Measurements from ENCODE around the gene HS3ST3A1.

HS3ST3A1 gene

DNA sequence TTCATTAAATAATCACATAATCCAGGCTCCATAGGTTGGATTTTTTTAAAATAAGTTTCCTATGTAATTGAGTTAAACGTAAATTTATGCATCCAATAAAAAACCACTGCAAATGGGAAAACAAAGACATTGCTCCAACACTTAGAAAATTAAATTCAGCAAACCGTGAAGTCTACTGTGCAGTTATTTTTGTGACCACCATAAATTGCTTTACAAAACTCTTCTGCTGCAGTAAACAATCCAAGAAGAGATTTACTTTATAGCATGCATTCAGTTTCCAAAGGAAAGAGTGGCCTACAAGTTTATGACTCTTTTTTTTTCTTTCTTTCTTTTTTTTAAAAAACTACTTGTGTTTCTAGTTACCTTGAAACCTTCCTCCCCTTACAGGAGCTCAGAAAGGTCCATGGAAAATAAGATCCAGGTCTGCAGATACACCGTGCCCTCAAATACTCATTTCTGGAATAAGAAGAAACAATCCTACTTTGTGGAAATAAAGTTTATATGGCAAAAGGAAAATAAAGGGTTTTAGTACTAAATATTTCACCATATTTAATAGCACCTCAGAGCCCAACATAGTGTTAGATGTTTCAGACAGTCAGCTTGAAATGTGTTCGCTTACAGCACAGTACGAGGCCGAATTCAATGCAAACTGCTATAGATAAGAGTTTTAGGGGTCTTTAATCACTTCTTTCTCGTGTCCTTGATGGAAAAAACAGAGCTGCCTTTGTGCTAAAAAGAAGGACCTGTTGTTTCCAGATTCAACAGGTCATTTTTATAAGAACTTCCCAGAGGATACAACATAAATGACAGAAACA, 3.2 kb downstream of the HS3ST3A1 start:
- no peak for DNase-seq (ENCODE audit: low spot score)

DNA sequence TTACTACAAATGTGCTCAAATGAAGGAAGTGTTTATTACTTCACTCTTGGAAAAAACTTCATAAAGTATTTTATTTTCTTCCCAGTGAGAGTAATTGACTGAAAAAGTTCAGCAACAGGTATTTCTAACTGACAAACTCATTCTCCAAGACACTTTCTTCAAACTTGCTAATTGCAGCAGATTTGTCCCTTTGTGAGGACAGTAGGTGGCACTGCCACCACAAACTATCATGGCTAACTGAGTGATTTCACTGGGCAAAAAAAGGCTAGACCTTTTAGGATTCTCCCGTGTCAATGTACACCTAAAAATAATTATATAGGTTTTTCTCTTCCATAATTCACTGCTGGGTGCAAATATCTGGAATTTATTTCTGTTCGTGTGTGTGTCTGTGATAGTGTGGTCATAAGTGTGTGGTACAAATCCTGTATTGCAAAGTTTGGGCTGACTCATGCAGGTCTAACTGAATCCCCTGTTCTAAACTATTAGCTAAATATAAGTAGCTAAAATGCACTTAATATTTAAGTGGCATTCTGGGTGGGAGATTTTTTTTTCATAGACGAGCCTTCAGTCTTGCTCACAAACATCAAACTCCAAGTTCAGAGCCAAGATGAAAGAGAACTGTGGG, 3.9 kb downstream of the HS3ST3A1 start:
- peak; percentile 43 for DNase-seq (ENCODE audit: low spot score)

DNA sequence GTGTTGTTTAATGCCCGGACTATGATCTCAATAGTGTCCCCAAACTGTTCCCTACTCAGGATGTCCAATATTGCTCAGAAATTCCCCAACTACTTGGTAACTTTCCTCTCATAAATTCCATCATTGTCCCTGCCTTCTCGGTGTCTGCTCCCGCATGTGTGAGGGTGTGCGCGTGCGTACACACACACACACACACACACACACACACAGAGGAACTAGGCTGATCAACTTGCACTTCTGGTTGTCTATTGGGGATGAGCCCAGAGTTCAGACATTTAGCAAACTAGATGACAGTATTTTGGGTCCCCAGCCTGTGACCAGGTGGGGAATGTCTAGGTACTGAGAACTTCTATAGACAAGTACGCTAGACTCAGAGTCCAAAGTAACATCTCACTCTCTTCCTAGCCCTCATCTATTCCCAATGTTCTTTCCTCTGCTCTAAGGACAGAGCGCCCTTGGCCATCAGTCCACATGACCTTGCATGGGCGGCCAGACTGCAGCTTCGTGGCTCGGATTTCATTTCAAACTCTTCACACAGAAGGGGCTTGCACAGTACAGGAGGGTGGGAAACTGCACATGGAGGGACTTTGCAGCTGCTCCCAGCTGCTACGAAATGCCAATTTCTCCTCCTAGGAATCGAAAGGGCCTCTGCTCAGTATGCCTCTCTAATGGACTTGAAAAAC, 5.3 kb downstream of the HS3ST3A1 start:
- no peak for DNase-seq (ENCODE audit: low spot score)

DNA sequence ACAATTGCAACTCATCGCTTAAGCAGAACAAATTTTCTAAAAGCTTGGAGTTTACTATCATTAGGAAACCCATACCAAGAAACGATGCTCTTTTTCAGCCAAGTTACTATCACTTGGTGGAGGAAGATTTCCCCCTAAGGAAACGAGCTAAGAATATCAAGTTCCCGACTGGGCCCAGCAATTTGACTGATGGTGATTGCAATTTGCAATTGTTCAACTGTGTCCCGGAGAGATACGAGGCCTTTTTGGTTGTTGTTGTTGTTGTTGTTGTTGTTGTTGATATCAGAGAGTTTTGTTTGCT, 6.2 kb downstream of the HS3ST3A1 start:
- no peak for DNase-seq (ENCODE audit: low spot score)

DNA sequence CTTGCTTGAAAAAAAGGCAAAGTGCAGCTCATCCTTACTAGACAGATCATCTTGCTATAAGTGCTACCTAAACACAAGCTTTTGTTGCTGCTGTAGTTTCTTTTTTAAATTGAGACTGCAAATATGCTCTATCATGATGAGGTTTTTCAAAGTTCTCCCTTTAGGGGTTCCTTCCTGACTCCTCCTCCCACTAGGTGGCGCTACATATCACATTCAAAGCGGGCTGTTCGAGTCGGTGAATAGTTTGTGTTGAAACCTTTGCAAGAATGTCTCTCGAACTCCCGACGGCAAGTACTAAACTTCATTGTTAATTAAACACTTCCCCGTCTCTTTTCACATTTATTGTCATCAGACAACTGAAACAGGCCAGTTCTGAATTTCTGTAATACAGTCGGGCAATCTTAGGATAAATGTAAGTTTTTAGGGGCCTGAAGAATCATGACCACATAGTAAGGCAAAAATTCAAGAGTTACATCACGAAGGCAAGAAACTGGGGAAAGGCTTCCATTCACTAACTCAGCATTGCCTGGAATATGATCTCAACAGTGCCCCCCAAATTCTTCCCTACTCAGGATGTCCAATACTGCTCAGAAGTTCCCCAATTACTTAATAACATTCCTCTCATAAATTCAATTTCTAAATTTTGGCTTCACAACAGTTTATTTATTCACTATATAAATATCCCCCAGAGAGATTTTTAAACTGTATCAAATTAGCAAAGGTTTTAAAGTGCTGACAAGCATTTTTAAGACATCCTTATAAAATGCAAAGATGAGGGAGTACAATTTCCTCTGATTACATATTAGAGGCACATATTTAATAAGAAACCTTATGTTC, 6.7 kb downstream of the HS3ST3A1 start:
- DNase-seq (ENCODE audit: low spot score), result peak; percentile 65

DNA sequence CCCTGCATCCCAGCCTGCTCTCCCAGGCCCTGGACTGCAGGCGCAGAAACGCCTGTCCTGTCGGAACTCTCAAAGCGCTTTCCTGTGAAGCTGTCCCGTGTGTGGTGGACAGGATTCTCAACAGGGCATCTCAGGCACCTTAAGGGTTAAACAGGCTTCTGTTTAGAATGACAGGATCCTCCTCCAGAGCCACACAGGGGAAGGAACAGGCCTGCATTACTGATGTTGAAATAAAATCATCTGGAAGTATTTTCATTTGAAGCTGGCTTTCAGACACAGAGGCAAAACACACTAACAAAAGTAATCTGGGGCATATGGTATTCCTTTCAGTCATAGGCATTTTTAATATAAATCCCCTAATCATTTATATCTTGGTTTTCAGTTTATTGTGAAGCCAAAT, 7.4 kb downstream of the HS3ST3A1 start:
- DNase-seq (ENCODE audit: low spot score), result no peak

DNA sequence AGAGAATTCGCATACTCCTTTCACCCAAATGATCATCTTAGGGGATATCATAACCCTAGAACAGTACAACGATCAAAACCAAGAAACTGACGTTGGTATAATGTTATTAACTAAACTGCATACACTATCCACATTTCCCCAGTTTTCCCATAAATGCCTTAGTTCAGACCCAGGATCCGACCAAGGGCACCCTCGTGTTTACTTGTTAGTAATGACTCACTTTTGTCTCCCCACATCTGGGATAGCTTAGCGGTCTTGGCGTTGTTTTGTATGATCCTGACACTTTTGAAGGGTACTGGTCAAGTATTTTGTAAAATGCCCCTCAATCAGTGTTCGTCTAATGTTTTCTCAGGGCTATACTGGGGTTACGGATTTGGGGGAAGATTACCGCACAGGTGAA, 8.0 kb downstream of the HS3ST3A1 start:
- no peak for DNase-seq (ENCODE audit: low spot score)

DNA sequence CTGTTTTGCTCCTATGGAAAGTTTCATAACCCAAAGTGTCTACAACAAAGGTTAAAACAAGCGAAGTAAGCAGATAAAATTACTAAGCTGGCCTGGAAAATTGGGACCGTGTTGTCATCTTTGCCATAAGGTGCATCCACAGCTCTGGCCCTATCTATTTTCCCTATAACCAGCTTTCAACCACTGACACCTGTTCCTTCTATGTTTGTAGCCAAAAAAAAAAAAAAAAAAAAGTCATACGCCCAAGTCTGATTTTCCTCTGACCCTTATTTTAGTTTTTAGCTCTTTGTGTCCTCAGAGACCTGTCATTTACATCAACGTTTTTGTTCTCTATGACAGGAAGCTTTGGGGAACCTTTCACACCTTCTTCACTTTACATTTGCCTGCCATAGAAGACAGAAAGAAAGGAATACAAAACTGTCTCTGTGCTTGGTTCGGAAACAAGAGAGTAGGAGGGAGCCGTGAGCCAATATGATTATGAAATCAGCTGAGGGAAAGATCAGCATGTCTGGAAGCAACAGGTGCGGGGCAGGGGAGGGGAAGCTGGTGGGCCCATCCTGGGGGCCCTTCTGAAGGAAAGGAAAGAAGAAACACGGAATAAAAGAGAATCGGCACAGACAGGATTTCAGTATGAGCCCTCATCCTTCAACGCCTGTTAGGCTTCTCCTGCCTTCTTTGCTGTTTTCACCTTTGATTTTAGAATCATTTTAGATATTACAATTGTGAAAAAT, 8.5 kb downstream of the HS3ST3A1 start:
- DNase-seq (ENCODE audit: low spot score), result no peak

DNA sequence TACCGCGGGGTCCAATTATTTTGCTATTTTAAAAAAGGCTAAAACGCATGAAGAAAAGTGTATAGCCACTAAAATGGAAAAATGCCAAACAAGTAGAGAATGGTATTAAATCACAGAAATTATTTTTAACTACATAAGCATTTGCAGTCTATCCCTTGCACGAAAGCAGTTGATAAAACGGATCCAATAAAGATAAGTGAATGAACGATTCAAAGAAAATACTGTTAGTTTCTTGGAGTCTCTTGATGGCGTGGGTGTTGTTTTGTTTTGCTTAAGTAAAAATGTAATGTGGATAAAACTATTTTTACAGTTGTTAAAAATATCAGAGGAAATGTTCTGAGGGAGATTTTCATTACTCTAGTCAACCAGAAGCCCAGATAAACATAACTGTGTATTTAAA, 9.3 kb downstream of the HS3ST3A1 start:
- no peak for DNase-seq (ENCODE audit: low spot score)

DNA sequence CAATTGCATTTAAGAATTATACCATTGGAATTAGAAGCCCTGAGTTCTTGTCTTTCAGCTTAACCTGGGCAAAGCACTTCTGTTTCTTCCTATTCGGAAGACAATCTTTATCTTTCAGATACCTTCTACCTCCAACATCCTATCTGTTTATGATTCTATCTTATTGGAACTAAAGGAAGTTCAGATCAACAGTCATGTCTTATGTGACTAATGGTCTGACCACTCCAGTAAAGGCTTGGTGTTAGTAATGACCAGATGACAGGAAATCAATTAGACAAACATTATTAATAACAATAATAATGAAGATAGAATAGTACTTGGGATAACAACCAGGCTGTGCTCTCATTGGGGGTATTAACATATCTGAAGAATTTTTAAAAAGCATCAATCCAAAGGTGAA, 11.3 kb downstream of the HS3ST3A1 start:
- DNase-seq (ENCODE audit: low spot score), result no peak

DNA sequence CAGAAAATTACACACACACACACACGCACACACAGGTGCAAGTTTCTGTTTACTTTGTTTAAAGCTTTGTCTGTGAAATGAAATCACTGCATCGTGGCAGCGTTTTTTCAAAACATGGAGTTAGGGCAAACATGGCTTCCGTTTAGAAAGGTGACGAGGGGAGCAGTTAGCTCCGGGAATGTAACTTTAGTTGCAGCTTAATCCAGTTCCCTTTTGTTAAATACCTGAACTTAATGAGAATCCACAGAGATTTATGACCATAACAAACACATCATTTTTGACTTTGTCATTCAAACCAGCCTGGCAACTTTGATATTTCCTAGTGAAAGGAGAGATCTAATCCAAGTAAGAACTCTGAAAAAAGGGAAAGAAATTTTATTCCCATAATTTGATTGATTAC, 12.1 kb downstream of the HS3ST3A1 start:
- no peak for DNase-seq (ENCODE audit: low spot score)

DNA sequence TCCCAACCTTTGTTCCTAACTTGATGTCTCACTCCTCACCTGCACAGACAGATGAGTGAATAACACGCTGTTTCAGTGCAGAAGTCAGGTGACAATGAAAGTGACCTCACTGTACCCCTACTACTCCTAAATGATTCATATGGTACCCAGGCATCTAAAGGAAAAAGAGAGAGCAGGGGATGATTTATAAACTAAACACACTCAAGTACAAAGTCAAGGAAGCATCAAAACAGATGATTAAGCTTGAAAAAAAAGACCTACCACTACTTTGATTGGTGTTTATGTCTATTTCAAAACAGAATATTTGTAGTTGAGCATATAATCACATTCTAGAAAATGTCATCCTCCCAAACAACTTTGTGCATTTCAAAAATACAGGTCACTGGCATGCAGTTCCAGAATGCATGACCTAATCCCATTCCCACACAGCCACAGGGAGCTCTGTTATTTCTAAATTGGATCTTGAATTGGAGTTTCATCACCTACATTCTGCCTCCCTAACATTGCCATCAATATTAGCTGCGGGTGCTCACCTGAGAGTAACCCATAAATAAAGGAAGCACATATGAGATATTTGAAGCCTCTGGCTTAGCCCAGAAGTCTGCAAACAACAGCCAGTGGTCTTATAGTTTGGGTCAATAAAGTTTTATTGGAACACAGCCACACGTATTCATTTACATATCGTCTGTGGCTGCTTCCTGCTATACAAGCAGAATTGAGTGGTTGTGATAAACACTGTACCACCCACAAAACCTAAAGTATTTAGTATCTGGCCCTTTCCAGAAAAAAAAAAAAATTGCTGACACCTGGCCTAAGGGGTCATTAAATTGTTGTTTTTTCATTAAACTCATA, 14.0 kb downstream of the HS3ST3A1 start:
- DNase-seq (ENCODE audit: low spot score), result no peak

DNA sequence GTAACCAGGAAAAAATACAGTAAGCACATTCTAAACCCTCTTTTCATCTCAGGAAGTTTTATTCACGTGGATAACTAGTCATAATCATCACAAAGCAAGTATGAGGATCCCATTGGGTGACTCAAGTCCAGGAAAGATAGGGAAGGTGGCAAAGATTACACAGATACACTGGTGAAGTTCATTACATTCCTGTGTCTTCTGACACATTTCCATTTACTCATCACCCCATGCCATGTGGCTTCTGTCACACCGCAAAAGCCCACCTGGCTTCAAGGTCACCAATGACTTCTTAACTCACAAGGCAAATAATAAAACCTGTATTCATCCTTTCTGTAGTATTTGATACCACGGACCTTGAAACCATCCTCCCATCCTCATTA, 17.0 kb downstream of the HS3ST3A1 start:
- no peak for DNase-seq (ENCODE audit: low spot score)

DNA sequence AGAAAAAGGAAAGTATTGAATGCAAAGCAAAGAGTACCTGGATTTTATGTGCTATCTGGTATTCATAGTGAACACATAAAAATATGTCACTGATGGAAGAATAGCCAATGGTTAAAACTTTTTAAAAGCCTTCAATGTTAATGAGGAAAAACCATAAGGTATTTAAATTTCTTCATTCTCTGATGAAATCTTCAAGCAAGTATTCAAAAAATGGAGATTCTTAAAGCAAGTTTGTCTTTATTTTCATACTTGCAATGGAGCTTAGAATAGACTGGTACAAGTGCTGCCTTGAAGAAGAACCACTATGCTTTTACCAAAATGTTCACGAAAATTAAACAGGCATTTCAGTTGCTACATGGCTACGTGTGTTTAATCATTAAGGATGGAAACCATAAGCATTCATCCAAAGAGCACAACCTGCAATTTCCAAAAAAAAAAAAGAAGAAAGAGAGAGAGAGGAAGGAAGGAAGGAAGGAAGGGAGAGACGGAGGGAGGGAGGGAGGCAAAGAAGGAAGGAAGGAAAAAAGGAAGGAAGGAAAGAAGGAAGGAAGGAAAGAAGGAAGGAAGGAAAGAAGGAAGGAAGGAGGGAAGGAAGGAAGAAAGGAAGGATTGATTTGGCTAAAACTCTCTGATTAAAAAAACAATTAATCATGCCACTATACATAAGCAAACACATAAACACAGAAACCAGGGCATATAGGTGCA, 17.6 kb downstream of the HS3ST3A1 start:
- DNase-seq (ENCODE audit: low spot score), result no peak

DNA sequence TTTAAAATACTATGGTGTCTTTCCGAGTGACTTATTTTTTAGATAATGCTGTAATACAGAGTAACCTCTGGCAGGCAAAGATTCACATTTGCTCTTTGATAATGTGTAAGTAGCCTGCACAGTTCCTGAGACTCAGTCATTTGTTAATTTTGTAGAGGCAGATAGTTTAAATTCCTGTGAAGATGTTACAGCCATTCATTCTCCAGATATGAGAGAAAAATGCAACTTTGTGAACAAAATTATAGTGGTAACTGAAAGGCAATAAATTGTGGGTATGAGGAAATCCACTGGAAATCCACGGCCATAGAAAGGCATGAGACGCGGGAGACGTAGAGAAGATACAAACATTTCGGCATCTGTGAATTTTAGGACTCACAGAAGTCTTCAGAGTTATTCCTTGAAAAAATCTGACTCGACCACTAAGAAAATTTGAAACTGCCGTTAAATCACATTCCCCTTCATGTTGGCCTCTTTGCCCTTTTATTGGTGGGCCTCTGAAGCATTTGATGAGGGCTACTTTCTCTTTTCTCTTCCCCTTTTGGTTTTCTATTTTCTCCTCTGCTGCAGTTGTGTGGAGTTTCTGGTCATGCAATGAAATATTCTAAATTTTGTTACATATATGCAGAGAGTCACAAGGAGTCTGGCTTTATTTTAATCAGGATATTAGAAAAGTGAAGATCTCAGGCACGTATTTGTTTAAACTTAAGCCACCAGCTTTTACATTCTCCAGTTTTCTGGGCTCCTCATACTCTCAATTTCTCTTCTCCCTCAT, 18.8 kb downstream of the HS3ST3A1 start:
- DNase-seq (ENCODE audit: low spot score), result no peak

DNA sequence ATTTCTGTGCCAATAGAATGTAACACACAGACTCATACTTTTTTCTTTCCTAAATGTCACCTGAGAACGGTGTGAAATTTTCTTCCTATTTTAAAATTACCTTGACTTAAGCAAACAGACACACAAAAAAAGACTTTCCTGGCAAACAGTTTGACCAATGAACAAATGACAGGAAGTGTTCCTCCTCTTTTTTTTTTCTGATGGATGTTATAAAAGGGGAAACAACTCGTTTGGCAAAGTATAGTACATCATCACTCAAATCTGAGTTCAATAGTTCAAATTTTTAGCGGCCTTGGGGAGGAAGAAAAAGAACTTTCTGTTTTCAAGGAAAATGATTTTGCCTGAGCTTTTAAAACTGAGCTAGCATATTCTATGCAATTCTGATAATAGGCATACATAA, 19.8 kb downstream of the HS3ST3A1 start:
- no peak for DNase-seq (ENCODE audit: low spot score)

DNA sequence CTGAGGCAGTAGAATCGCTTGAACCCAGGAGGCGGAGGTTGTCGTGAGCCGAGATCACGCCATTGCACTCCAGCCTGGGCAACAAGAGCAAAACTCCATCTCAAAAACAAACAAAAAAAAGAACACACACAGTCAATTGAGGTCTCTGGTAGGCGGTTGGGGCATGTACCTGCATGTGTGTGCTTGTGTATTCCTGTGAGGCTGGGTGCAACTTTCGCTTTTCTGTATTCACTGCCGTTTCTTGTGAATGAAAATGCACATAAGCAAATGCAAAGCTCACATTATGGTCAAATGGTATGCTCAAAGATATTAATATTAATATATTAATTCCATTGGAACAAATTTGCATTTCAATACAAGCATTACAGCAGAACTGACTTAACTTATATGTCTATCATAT, 20.9 kb downstream of the HS3ST3A1 start:
- DNase-seq (ENCODE audit: low spot score), result no peak

DNA sequence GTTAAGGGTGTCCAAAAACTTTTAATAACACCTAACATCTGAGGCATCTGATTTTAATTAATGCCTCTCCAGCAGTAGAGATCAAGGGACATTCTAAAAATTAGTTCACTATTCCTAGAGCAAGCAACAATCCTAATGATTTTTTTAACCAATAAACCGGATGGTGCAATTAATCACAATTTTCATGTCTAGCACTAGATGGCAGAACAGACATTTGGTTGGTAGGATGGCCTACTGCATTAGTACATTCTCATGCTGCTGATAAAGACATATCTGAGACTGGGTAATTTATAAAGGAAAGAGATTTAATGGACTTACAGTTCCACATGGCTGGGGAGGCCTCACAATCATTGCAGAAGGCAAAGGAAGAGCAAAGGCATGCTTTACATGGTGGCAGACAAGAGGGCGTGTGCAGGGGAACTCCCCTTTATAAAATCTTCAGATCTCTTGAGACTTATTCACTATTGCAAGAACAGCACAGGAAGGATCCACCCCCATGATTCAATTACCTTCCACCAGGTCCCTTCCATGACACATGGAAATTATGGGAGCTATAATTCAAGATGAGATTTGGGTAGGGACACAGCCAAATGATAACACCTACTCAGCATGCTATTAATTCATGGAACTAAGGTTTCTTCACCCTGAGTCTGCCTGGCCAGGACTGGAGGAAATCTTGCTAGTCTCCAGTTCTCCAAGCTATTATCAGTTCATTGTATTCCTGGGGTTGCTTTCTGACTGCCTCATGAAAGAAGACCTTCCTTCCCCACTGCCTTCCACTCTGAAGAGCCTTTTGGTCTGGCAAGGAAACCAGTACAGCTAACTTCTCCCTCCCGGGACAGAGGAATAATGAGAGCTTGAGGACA, 24.8 kb downstream of the HS3ST3A1 start:
- no peak for DNase-seq (ENCODE audit: low spot score)
